ENCODE measurements around the gene GLP1R.

GLP1R gene

GRCh38 chr6:39075010-39075686, 26.6 kb downstream of the GLP1R start:
- Histone ChIP-seq H3K9ac (ENCODE audit: low read length in 5 of 5) (no peak overlapping the region), H3K9me3 (ENCODE audit: control insufficient read depth in 5 of 5, low read length in 5 of 5) (no peaks in the 10 kb centered on the region), H3K4me3 (ENCODE audit: low read depth in 1 of 5, low read length in 5 of 5) (no peak overlapping the region), H3K27me3 (ENCODE audit: control insufficient read depth in 5 of 5, insufficient read depth in 4 of 5, low read length in 5 of 5) (peaks cover 0 to 12% (median 0%) of the 10 kb centered on the region in 5 donors), H3K4me1 (ENCODE audit: control insufficient read depth in 5 of 5, insufficient read depth in 5 of 5, low read length in 5 of 5) (no peaks in the 10 kb centered on the region), H3K36me3 (ENCODE audit: control insufficient read depth in 5 of 5, insufficient read depth in 5 of 5, low read length in 5 of 5) (no peaks in the 10 kb centered on the region), H3K27ac (ENCODE audit: low read depth, low read length) (no peak overlapping the region)

- Histone ChIP-seq H3K9me3 (ENCODE audit: control insufficient read depth in 5 of 5, low read length in 5 of 5) (no peaks in the 10 kb centered on the region), H3K27ac (ENCODE audit: low read depth, low read length) (no peak overlapping the region), H3K9ac (ENCODE audit: low read length in 5 of 5) (no peak overlapping the region), H3K27me3 (ENCODE audit: control insufficient read depth in 5 of 5, insufficient read depth in 4 of 5, low read length in 5 of 5) (peaks cover 0 to 12% (median 0%) of the 10 kb centered on the region in 5 donors), H3K4me1 (ENCODE audit: control insufficient read depth in 5 of 5, insufficient read depth in 5 of 5, low read length in 5 of 5) (no peaks in the 10 kb centered on the region), H3K36me3 (ENCODE audit: control insufficient read depth in 5 of 5, insufficient read depth in 5 of 5, low read length in 5 of 5) (no peaks in the 10 kb centered on the region), H3K4me3 (ENCODE audit: low read depth in 1 of 5, low read length in 5 of 5) (no peak overlapping the region)
Measured at GRCh38 chr6:39075807-39076622, 27.4 kb downstream of the GLP1R start.

GRCh38 chr6:39076623-39077535, 28.3 kb downstream of the GLP1R start:
- H3K9me3 ChIP-seq (ENCODE audit: control insufficient read depth in 5 of 5, low read length in 5 of 5) = no peaks in the 10 kb centered on the region
- no peak overlapping the region for H3K27ac ChIP-seq (ENCODE audit: low read depth, low read length)
- no peak overlapping the region for H3K9ac ChIP-seq (ENCODE audit: low read length in 5 of 5)
- H3K36me3 ChIP-seq (ENCODE audit: control insufficient read depth in 5 of 5, insufficient read depth in 5 of 5, low read length in 5 of 5) = no peaks in the 10 kb centered on the region
- no peaks in the 10 kb centered on the region for H3K4me1 ChIP-seq (ENCODE audit: control insufficient read depth in 5 of 5, insufficient read depth in 5 of 5, low read length in 5 of 5)
- no peak overlapping the region for H3K4me3 ChIP-seq (ENCODE audit: low read depth in 1 of 5, low read length in 5 of 5)
- H3K27me3 ChIP-seq (ENCODE audit: control insufficient read depth in 5 of 5, insufficient read depth in 4 of 5, low read length in 5 of 5) = peaks cover 0 to 12% (median 3%) of the 10 kb centered on the region in 5 donors

GRCh38 chr6:39077882-39078594, 29.5 kb downstream of the GLP1R start:
- no peaks in the 10 kb centered on the region for H3K9me3 ChIP-seq (ENCODE audit: control insufficient read depth in 5 of 5, low read length in 5 of 5)
- no peak overlapping the region for H3K4me3 ChIP-seq (ENCODE audit: low read depth in 1 of 5, low read length in 5 of 5)
- no peak overlapping the region for H3K9ac ChIP-seq (ENCODE audit: low read length in 5 of 5)
- H3K36me3 ChIP-seq (ENCODE audit: control insufficient read depth in 5 of 5, insufficient read depth in 5 of 5, low read length in 5 of 5) = no peaks in the 10 kb centered on the region
- no peak overlapping the region for H3K27ac ChIP-seq (ENCODE audit: low read depth, low read length)
- H3K4me1 ChIP-seq (ENCODE audit: control insufficient read depth in 5 of 5, insufficient read depth in 5 of 5, low read length in 5 of 5) = no peaks in the 10 kb centered on the region
- H3K27me3 ChIP-seq (ENCODE audit: control insufficient read depth in 5 of 5, insufficient read depth in 4 of 5, low read length in 5 of 5) = peaks cover 0 to 10% (median 3%) of the 10 kb centered on the region in 5 donors

GRCh38 chr6:39078695-39079094, 30.1 kb downstream of the GLP1R start:
- H3K9ac ChIP-seq (ENCODE audit: low read length in 5 of 5) = no peak overlapping the region
- no peak overlapping the region for H3K4me3 ChIP-seq (ENCODE audit: low read depth in 1 of 5, low read length in 5 of 5)
- peaks cover 0 to 14% (median 6%) of the 10 kb centered on the region in 5 donors for H3K27me3 ChIP-seq (ENCODE audit: control insufficient read depth in 5 of 5, insufficient read depth in 4 of 5, low read length in 5 of 5)
- no peak overlapping the region for H3K27ac ChIP-seq (ENCODE audit: low read depth, low read length)
- H3K36me3 ChIP-seq (ENCODE audit: control insufficient read depth in 5 of 5, insufficient read depth in 5 of 5, low read length in 5 of 5) = no peaks in the 10 kb centered on the region
- no peaks in the 10 kb centered on the region for H3K9me3 ChIP-seq (ENCODE audit: control insufficient read depth in 5 of 5, low read length in 5 of 5)
- no peaks in the 10 kb centered on the region for H3K4me1 ChIP-seq (ENCODE audit: control insufficient read depth in 5 of 5, insufficient read depth in 5 of 5, low read length in 5 of 5)

- no peaks in the 10 kb centered on the region for H3K36me3 ChIP-seq (ENCODE audit: control insufficient read depth in 5 of 5, insufficient read depth in 5 of 5, low read length in 5 of 5)
- H3K4me1 ChIP-seq (ENCODE audit: control insufficient read depth in 5 of 5, insufficient read depth in 5 of 5, low read length in 5 of 5) = no peaks in the 10 kb centered on the region
- H3K9ac ChIP-seq (ENCODE audit: low read length in 5 of 5) = no peak overlapping the region
- H3K4me3 ChIP-seq (ENCODE audit: low read depth in 1 of 5, low read length in 5 of 5) = no peak overlapping the region
- peaks cover 0 to 18% (median 13%) of the 10 kb centered on the region in 5 donors for H3K27me3 ChIP-seq (ENCODE audit: control insufficient read depth in 5 of 5, insufficient read depth in 4 of 5, low read length in 5 of 5)
- no peaks in the 10 kb centered on the region for H3K9me3 ChIP-seq (ENCODE audit: control insufficient read depth in 5 of 5, low read length in 5 of 5)
- H3K27ac ChIP-seq (ENCODE audit: low read depth, low read length) = no peak overlapping the region
Measured at GRCh38 chr6:39079197-39080125, 30.9 kb downstream of the GLP1R start.

GRCh38 chr6:39080246-39080875, 31.8 kb downstream of the GLP1R start:
- Histone ChIP-seq H3K4me3 (ENCODE audit: low read depth in 1 of 5, low read length in 5 of 5) (no peak overlapping the region), H3K9ac (ENCODE audit: low read length in 5 of 5) (no peak overlapping the region), H3K4me1 (ENCODE audit: control insufficient read depth in 5 of 5, insufficient read depth in 5 of 5, low read length in 5 of 5) (no peaks in the 10 kb centered on the region), H3K9me3 (ENCODE audit: control insufficient read depth in 5 of 5, low read length in 5 of 5) (no peaks in the 10 kb centered on the region), H3K36me3 (ENCODE audit: control insufficient read depth in 5 of 5, insufficient read depth in 5 of 5, low read length in 5 of 5) (no peaks in the 10 kb centered on the region), H3K27me3 (ENCODE audit: control insufficient read depth in 5 of 5, insufficient read depth in 4 of 5, low read length in 5 of 5) (peaks cover 0 to 24% (median 17%) of the 10 kb centered on the region in 5 donors), H3K27ac (ENCODE audit: low read depth, low read length) (no peak overlapping the region)

- Histone ChIP-seq H3K4me1 (ENCODE audit: control insufficient read depth in 5 of 5, insufficient read depth in 5 of 5, low read length in 5 of 5) (no peaks in the 10 kb centered on the region), H3K9ac (ENCODE audit: low read length in 5 of 5) (no peak overlapping the region), H3K9me3 (ENCODE audit: control insufficient read depth in 5 of 5, low read length in 5 of 5) (no peaks in the 10 kb centered on the region), H3K27me3 (ENCODE audit: control insufficient read depth in 5 of 5, insufficient read depth in 4 of 5, low read length in 5 of 5) (peaks cover 4 to 32% (median 23%) of the 10 kb centered on the region in 5 donors), H3K4me3 (ENCODE audit: low read depth in 1 of 5, low read length in 5 of 5) (no peak overlapping the region), H3K27ac (ENCODE audit: low read depth, low read length) (no peak overlapping the region), H3K36me3 (ENCODE audit: control insufficient read depth in 5 of 5, insufficient read depth in 5 of 5, low read length in 5 of 5) (no peaks in the 10 kb centered on the region)
Measured at GRCh38 chr6:39082310-39082709, 33.7 kb downstream of the GLP1R start.

All from subcutaneous abdominal adipose tissue (tissue), 5 donors.